Neural crest cell (in vitro differentiated cells): ENCODE measurements around the gene GRK6. TPM values are rescaled to one million over a fixed set of nuclear protein-coding genes. Genes with fewer than 3 reads are reported as not detected.
A peak's percentile ranks its signal among the peaks of the same experiment; 100 is the strongest.

Experiments used
- DNase-seq: peaks from one replicate; pipeline ENCODE4 v3.0.0; 2021; ENCODE audit warnings: low read depth, mixed read lengths, low spot score
- H3K27ac Mint-ChIP-seq: one replicate; pipeline ENCODE4 v1.8.0; 2021; ENCODE audit warnings: mild to moderate bottlenecking, mixed read lengths; ENCODE audit not compliant: unreplicated experiment
- H3K27me3 Mint-ChIP-seq: 2 replicates; pipeline ENCODE4 v1.8.0; 2021; ENCODE audit warnings: low read depth, mild to moderate bottlenecking, mixed read lengths
- H3K36me3 Mint-ChIP-seq: 2 replicates; pipeline ENCODE4 v1.8.0; 2021; ENCODE audit warnings: low read depth, mild to moderate bottlenecking, mixed read lengths
- H3K4me1 Mint-ChIP-seq: 2 replicates; pipeline ENCODE4 v1.8.0; 2021; ENCODE audit warnings: mixed read lengths
- H3K4me3 Mint-ChIP-seq: one replicate; pipeline ENCODE4 v1.8.0; 2021; ENCODE audit warnings: mild to moderate bottlenecking, mixed read lengths
- H3K9me3 Mint-ChIP-seq: 2 replicates; pipeline ENCODE4 v1.8.0; 2021; ENCODE audit warnings: mixed read lengths
- CTCF ChIP-seq: fragments of 200-600 bp; sonication (generic); conservative IDR thresholded peaks from 2 replicates; pipeline ENCODE4 v1.5.0; 2021; ENCODE audit warnings: antibody characterized with exemption, mild to moderate bottlenecking
- total RNA-seq: library from RNA; stranded (reverse); gene quantifications from 2 replicates; pipeline ENCODE4 v1.2.1, GENCODE V29; 2021

Gene GRK6
- total RNA-seq, 1 donor from 2014 or later, result 54.9 TPM

- H3K27ac Mint-ChIP-seq, result peak overlapping the region; percentile 21
Observed at GRCh38 chr5:177468685-177469628, 42.5 kb downstream of the GRK6 start.

DNA sequence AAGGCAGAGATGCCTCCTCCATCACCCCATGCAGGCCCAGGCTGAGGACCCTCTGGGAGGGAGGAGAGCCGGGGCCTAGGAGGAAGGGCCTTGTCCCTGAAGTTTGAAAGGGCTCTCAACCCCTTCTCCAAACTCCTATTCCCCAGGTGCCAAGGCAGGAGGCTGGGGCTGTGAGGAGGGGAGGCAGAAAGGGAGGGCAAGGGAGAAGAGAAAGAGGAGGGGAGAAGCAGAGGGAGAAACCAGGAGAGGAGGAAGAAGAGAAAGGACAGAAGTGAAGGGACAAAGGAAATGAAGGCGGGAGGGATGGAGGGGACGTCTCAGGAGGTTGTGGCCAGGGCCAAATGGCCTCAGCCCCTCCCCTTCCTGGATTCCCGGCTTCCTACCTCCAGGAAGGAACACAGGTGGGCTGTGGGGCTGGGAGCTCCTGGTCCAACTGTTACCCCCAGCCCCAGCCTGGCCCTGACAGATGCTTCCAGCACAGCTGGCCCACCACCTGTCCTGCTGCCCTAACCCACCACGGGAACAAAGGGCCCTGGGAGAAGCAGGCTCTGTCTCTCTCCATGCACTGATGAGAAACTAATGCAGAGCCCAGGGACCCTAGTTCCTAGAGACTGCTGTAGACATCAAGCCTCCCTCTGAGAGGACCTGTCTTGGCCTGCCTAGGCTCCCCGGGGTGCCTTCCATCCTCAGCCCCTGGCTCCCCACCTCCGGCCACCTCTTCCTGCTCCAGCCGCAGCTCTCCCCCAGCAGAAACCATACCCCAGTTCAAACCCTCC is 43.5 kb downstream of the GRK6 start:
- Mint-ChIP-seq H3K9me3 (peaks cover 4% of the 10 kb centered on the region), H3K36me3 (peaks cover 40% of the 10 kb centered on the region), H3K27me3 (peaks cover 17% of the 10 kb centered on the region), H3K27ac (peak overlapping the region; percentile 88), H3K4me1 (peaks cover 47% of the 10 kb centered on the region), H3K4me3 (peak overlapping the region; percentile 91)
- DNase-seq, result no peak
- no peak for TF ChIP-seq CTCF

More at GRCh38 chr5:177468685-177469628, 42.5 kb downstream of the GRK6 start:
- Mint-ChIP-seq H3K9me3 (peaks cover 4% of the 10 kb centered on the region), H3K27me3 (peaks cover 13% of the 10 kb centered on the region), H3K36me3 (peaks cover 37% of the 10 kb centered on the region), H3K4me3 (peak overlapping the region; percentile 91), H3K4me1 (peaks cover 37% of the 10 kb centered on the region)
- peak; percentile 36 for DNase-seq
- no peak for TF ChIP-seq CTCF

- H3K36me3 Mint-ChIP-seq, result peaks cover 31% of the 10 kb centered on the region
- peak overlapping the region; percentile 19 for H3K27ac Mint-ChIP-seq
- peak overlapping the region; percentile 91 for H3K4me3 Mint-ChIP-seq
- peaks cover 52% of the 10 kb centered on the region for H3K4me1 Mint-ChIP-seq
- no peak for DNase-seq
- no peaks in the 10 kb centered on the region for H3K9me3 Mint-ChIP-seq
- H3K27me3 Mint-ChIP-seq, result peaks cover 21% of the 10 kb centered on the region
- TF ChIP-seq CTCF, result no peak
Observed at GRCh38 chr5:177470759-177471536, 44.5 kb downstream of the GRK6 start.

DNA sequence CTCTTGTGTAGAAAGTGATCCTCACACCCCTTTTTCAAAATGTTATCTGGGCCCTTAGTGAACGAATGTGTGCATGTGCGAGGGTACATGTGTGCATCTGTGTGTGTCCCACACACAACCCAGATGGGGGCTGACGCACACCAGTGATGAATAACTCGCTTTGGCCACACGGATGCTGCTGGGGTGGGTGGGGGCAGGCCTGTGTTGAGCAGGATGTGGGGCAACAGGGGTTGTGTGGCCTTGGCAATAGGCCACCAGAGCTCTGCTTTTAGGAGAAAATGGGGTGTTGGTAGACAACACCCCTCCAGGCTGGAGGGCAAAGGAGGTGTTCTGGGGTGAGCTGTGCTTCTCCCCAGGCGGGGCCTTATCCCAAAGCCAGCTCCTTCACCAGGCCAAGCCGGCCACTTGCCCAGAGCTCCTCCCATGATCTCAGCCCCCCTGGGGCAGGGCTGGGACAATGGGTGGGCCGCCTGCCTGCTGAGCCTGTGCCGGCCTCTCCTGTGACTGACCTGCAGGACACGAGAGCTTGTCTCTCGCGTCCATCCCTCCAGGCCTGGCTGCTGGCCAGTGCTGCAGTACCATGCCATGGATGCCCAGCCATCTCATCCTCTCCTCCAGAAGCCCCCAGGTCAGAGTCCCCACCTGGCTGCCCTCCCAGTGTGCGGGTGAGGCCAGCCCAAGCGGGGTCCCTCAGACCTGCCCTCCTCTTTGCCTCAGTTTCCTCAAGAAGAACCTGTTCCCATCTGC is 45.3 kb downstream of the GRK6 start:
- Mint-ChIP-seq H3K36me3 (peaks cover 30% of the 10 kb centered on the region), H3K4me3 (peak overlapping the region; percentile 91), H3K27me3 (peaks cover 21% of the 10 kb centered on the region), H3K27ac (peak overlapping the region; percentile 93), H3K9me3 (no peaks in the 10 kb centered on the region), H3K4me1 (peaks cover 58% of the 10 kb centered on the region)
- TF ChIP-seq CTCF, result no peak
- DNase-seq, result no peak
